PC-3 (cell line): ENCODE data around the gene CNTNAP2. TPM values are rescaled to one million over a fixed set of nuclear protein-coding genes. Genes with fewer than 3 reads are reported as not detected.

ENCODE experiments used
- ATAC-seq: fragments of 200-7000 bp; cut with Tn5 transposase; 2 replicates; pipeline ENCODE4 v1.9.1; 2020; ENCODE audit warnings: mild to moderate bottlenecking, moderate library complexity
- BruUV-seq: library from RNA; stranded (reverse); fragments of 400-500 nt; replicated peaks from 2 replicates; lab custom pipeline; 2021; lab: Mats Ljungman, UMichigan
- CTCF ChIA-PET: fragments of 300-600 bp; sonication (Branson Sonifier 250); formaldehyde crosslinking; loops from one replicate; lab custom pipeline; 2022; ENCODE audit warnings: antibody characterized with exemption; lab: Charles Lee
- POLR2A ChIA-PET: fragments of 300-600 bp; sonication (Branson Sonifier 250); formaldehyde crosslinking; loops from one replicate; lab custom pipeline; 2022; ENCODE audit warnings: antibody characterized with exemption; ENCODE audit not compliant: unreplicated experiment; lab: Charles Lee
- DNase-seq: peaks from one replicate; pipeline ENCODE4 v3.0.0-alpha.2; 2015
- H2AFZ ChIP-seq: fragments of 300-600 bp; sonication (generic); 2 replicates; pipeline ENCODE4 v1.6.0; 2016; ENCODE audit warnings: antibody characterized with exemption, low read length
- H3F3A ChIP-seq: fragments of 300-600 bp; sonication (generic); one replicate; pipeline ENCODE4 v1.6.0; 2017; ENCODE audit warnings: antibody characterized with exemption, low read length, control low read depth, mild to moderate bottlenecking; ENCODE audit not compliant: unreplicated experiment
- H3K27ac ChIP-seq: fragments of 300-600 bp; sonication (generic); 2 replicates; pipeline ENCODE4 v1.5.1; 2016; ENCODE audit warnings: mild to moderate bottlenecking, low read length
- H3K27me3 ChIP-seq: fragments of 300-600 bp; sonication (generic); 2 replicates; pipeline ENCODE4 v1.6.1; 2016; ENCODE audit warnings: low read length, mixed read lengths
- H3K36me3 ChIP-seq: fragments of 300-600 bp; sonication (generic); 2 replicates; pipeline ENCODE4 v1.6.1; 2016; ENCODE audit warnings: low read depth, mixed run types, low read length, mixed read lengths
- H3K4me1 ChIP-seq: fragments of 300-600 bp; sonication (generic); 2 replicates; pipeline ENCODE4 v1.5.1; 2016; ENCODE audit warnings: low read length; ENCODE audit not compliant: insufficient read depth
- H3K4me2 ChIP-seq: fragments of 300-600 bp; sonication (generic); 2 replicates; pipeline ENCODE4 v1.6.0; 2016; ENCODE audit warnings: low read length
- H3K4me3 ChIP-seq: fragments of 300-600 bp; sonication (generic); 2 replicates; pipeline ENCODE4 v1.5.1; 2016; ENCODE audit warnings: mild to moderate bottlenecking, low read length, mixed read lengths
- H3K79me2 ChIP-seq: fragments of 300-600 bp; sonication (generic); 2 replicates; pipeline ENCODE4 v1.6.1; 2017; ENCODE audit warnings: low read length, mixed read lengths
- H3K9ac ChIP-seq: fragments of 300-600 bp; sonication (generic); 2 replicates; pipeline ENCODE4 v1.6.0; 2016; ENCODE audit warnings: mild to moderate bottlenecking, low read length
- H3K9me2 ChIP-seq: fragments of 300-600 bp; sonication (generic); replicated peaks from 2 replicates; pipeline ENCODE4 v1.6.1; 2016; ENCODE audit warnings: mixed run types, low read length, mixed read lengths
- H3K9me3 ChIP-seq: fragments of 300-600 bp; sonication (generic); 2 replicates; pipeline ENCODE4 v1.6.1; 2016; ENCODE audit warnings: low read length, mixed read lengths
- H4K20me1 ChIP-seq: fragments of 300-600 bp; sonication (generic); 2 replicates; pipeline ENCODE4 v1.6.1; 2016; ENCODE audit warnings: low read length, mixed read lengths
- EZH2 ChIP-seq: fragments of 300-600 bp; sonication (generic); IDR thresholded peaks from one replicate; pipeline ENCODE4 v1.6.1; 2017; ENCODE audit warnings: antibody characterized with exemption, mild to moderate bottlenecking, low read length; ENCODE audit not compliant: unreplicated experiment
- EZH2phosphoT487 ChIP-seq: fragments of 300-600 bp; sonication (generic); IDR thresholded peaks from 2 replicates; pipeline ENCODE4 v1.6.1; 2018; ENCODE audit warnings: mild to moderate bottlenecking, antibody characterized with exemption, low read length, borderline replicate concordance
- intact Hi-C: fragments of 100-400 bp; cut with micrococcal nuclease; formaldehyde crosslinking; loops from 2 replicates; pipeline ENCODE4 v1.9.0; 2023
- total RNA-seq: library from RNA; depleted of rRNA; stranded (reverse); fragments of >200 nt; gene quantifications from 2 replicates; pipeline ENCODE4 v1.2.3, GENCODE V29; 2014
- TF ChIP-seq, protein P1 (sequence below): fragments of 300-600 bp; sonication (generic); conservative IDR thresholded peaks from 2 replicates; pipeline ENCODE4 v1.5.1; 2017; ENCODE audit warnings: antibody characterized with exemption, low read depth, mild to moderate bottlenecking, low read length

The CNTNAP2 gene
- total RNA-seq, 1 experiment from 2014 or later = 1.5 TPM

DNA sequence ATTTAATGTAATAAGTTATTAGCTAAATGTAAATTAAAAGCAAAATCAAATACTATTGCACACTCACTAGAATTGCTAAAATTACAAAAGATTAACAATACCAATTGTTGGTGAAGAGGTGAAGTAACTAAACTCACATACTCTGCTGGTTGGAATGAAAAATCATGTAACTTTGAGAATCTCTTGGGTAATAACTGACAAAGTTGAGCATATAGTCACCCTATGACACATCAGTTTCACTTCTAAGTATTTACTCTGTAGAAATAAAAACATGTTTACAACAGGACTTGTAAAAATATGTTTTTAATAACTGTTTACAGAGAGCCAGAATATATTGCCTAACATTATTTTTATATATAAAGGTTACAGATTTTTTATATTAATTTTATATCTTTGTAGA lies 33.6 kb downstream of the CNTNAP2 start:
- no peaks in the 10 kb centered on the region for H4K20me1 ChIP-seq
- no peaks in the 10 kb centered on the region for H3K36me3 ChIP-seq
- H3K9ac ChIP-seq = no peak overlapping the region
- H3K79me2 ChIP-seq = no peaks in the 10 kb centered on the region
- CTCF ChIA-PET = no interaction called here
- H2AFZ ChIP-seq = no peak overlapping the region
- no peak overlapping the region for H3K4me3 ChIP-seq
- no peaks in the 10 kb centered on the region for H3K4me1 ChIP-seq
- no peak for TF ChIP-seq EZH2phosphoT487
- no peak for TF ChIP-seq EZH2
- TF ChIP-seq, protein P1, sequence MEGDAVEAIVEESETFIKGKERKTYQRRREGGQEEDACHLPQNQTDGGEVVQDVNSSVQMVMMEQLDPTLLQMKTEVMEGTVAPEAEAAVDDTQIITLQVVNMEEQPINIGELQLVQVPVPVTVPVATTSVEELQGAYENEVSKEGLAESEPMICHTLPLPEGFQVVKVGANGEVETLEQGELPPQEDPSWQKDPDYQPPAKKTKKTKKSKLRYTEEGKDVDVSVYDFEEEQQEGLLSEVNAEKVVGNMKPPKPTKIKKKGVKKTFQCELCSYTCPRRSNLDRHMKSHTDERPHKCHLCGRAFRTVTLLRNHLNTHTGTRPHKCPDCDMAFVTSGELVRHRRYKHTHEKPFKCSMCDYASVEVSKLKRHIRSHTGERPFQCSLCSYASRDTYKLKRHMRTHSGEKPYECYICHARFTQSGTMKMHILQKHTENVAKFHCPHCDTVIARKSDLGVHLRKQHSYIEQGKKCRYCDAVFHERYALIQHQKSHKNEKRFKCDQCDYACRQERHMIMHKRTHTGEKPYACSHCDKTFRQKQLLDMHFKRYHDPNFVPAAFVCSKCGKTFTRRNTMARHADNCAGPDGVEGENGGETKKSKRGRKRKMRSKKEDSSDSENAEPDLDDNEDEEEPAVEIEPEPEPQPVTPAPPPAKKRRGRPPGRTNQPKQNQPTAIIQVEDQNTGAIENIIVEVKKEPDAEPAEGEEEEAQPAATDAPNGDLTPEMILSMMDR = no peak
- no peak overlapping the region for H3K4me2 ChIP-seq
- DNase-seq = peak; percentile 29
- no peaks in the 10 kb centered on the region for H3K9me3 ChIP-seq
- ATAC-seq = peak; percentile 63
- no peaks in the 10 kb centered on the region for H3F3A ChIP-seq
- intact Hi-C loops = no loop called here
- no peaks in the 10 kb centered on the region for H3K9me2 ChIP-seq
- POLR2A ChIA-PET = interaction anchor here (0.6 kb wide), 1 partner anchor 1361 kb away, joined by 3 read pairs; no protein-coding TSS in a partner anchor
- peak overlapping the region; percentile 11 for H3K27ac ChIP-seq
- BruUV-seq = no TSS peak
- no peaks in the 10 kb centered on the region for H3K27me3 ChIP-seq

DNA sequence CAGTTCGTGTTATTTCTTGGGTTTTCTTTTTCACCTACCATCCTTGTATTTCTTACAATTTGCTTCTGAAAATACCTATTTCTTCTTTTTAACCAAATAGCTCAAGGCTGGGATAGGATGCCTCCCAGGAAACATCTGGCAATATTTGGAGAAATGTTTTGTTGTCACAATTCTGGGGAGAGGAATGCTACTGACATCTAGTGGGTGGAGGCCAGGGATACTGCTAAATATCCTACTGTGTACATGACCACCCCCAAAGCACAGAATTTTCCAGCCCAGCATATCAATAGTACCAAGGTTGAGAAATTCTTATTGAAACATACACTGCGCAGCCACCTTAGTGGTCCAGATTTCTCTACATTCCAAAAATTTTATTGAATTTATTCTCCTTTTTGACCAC lies 55.5 kb downstream of the CNTNAP2 start:
- Histone ChIP-seq H2AFZ (no peak overlapping the region), H4K20me1 (no peaks in the 10 kb centered on the region), H3K36me3 (no peaks in the 10 kb centered on the region), H3F3A (no peaks in the 10 kb centered on the region), H3K27ac (no peak overlapping the region), H3K79me2 (no peaks in the 10 kb centered on the region), H3K4me3 (no peak overlapping the region), H3K9ac (no peak overlapping the region), H3K27me3 (no peaks in the 10 kb centered on the region), H3K9me3 (no peaks in the 10 kb centered on the region), H3K4me1 (no peaks in the 10 kb centered on the region), H3K9me2 (no peaks in the 10 kb centered on the region), H3K4me2 (no peak overlapping the region)
- POLR2A ChIA-PET = no interaction called here
- intact Hi-C loops = loop anchor here (5.0 kb wide), 1 partner anchor 55 kb away; the partner anchor contains the start of gene CNTNAP2
- DNase-seq (peak; percentile 8), ATAC-seq (peak; percentile 45; the same call in 1 of the 2 replicates)
- TF ChIP-seq, protein P1 = peak; percentile 41
- TF ChIP-seq EZH2phosphoT487 = no peak
- CTCF ChIA-PET = interaction anchor here (0.6 kb wide), 1 partner anchor 56 kb away, joined by 3 read pairs; no protein-coding TSS in a partner anchor
- BruUV-seq = no TSS peak

DNA sequence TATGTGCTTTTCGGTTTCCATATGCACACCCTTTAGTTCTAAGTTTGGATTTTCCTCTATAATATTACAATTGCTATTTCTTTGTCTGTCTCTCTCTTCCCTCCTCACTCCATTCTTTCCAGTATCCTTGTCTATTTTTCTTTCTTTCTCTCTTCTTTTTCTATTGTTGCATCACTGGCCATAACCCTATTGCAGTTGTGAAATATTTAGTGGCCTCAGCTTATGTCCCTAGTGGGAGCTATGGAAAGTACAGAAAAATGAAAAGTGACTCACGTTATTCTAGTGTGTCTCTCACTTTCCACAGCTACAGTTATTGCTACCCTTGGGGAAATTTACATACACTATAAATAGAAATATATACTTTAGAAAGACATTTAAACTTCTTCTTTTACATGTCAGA lies 59.1 kb downstream of the CNTNAP2 start:
- no peak overlapping the region for H3K4me2 ChIP-seq
- peak; percentile 18 for DNase-seq
- intact Hi-C loops = no loop called here
- H3K4me1 ChIP-seq = no peaks in the 10 kb centered on the region
- TF ChIP-seq, protein P1 = no peak; the same call in 1 of the 2 replicates
- TF ChIP-seq EZH2 (no peak), EZH2phosphoT487 (no peak)
- H3F3A ChIP-seq = no peaks in the 10 kb centered on the region
- H3K27me3 ChIP-seq = no peaks in the 10 kb centered on the region
- no peaks in the 10 kb centered on the region for H4K20me1 ChIP-seq
- H3K9me3 ChIP-seq = no peaks in the 10 kb centered on the region
- POLR2A ChIA-PET = no interaction called here
- CTCF ChIA-PET = interaction anchor here (1.0 kb wide), 1 partner anchor 9 kb away, joined by 3 read pairs; no protein-coding TSS in a partner anchor
- no peak overlapping the region for H3K27ac ChIP-seq
- no TSS peak for BruUV-seq
- no peaks in the 10 kb centered on the region for H3K9me2 ChIP-seq
- no peak overlapping the region for H3K9ac ChIP-seq
- H3K4me3 ChIP-seq = no peak overlapping the region
- ATAC-seq = peak; percentile 48; the same call in 1 of the 2 replicates
- no peaks in the 10 kb centered on the region for H3K36me3 ChIP-seq
- H3K79me2 ChIP-seq = no peaks in the 10 kb centered on the region
- H2AFZ ChIP-seq = no peak overlapping the region
